Measurements from ENCODE around the gene RMRP. TPM values are rescaled to one million over a fixed set of nuclear protein-coding genes. Genes with fewer than 3 reads are reported as not detected.

Gene RMRP
- total and polyA plus RNA-seq, 11 donors: 118 to 18,741 (median 5,656) TPM

DNA sequence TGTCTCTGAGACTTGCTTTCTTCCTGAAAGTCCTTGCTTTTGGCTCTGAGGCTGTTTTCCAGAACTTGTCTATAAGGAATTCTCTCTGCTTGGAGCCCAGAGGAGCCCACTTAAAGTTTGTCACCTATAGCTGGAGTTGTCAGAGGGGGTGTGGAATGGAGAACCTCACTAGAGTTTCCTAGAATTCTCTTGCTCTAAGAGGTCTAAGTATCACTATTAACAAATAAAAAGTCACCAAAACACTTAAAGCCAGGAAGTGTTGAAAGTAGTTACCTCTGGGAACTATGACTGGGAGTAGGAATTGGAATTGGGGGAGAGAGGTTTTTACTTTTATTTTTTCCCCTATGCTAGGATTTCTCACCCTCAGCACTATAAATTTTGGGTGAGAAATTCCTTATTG lies 22.1 kb downstream of the RMRP start:
- TF ChIP-seq, protein P1, sequence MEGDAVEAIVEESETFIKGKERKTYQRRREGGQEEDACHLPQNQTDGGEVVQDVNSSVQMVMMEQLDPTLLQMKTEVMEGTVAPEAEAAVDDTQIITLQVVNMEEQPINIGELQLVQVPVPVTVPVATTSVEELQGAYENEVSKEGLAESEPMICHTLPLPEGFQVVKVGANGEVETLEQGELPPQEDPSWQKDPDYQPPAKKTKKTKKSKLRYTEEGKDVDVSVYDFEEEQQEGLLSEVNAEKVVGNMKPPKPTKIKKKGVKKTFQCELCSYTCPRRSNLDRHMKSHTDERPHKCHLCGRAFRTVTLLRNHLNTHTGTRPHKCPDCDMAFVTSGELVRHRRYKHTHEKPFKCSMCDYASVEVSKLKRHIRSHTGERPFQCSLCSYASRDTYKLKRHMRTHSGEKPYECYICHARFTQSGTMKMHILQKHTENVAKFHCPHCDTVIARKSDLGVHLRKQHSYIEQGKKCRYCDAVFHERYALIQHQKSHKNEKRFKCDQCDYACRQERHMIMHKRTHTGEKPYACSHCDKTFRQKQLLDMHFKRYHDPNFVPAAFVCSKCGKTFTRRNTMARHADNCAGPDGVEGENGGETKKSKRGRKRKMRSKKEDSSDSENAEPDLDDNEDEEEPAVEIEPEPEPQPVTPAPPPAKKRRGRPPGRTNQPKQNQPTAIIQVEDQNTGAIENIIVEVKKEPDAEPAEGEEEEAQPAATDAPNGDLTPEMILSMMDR (IDR thresholded peaks at IDR 0.05): no peak
- no peak for TF ChIP-seq POLR2A (IDR thresholded peaks at IDR 0.05)
- H3K4me1 ChIP-seq: peaks cover 0 to 58% (median 0%) of the 10 kb centered on the region in 12 donors
- no peak for ATAC-seq
- intact Hi-C loops (cut with DNase I): no loop called here
- H3K36me3 ChIP-seq: no peaks in the 10 kb centered on the region
- no peaks in the 10 kb centered on the region for H3K27me3 ChIP-seq
- peak overlapping the region in 1 of 12 donors; percentile 80 for H3K27ac ChIP-seq
- H3K4me3 ChIP-seq: no peak overlapping the region
- DNase-seq: no peak
- H3K9me3 ChIP-seq: no peaks in the 10 kb centered on the region

DNA sequence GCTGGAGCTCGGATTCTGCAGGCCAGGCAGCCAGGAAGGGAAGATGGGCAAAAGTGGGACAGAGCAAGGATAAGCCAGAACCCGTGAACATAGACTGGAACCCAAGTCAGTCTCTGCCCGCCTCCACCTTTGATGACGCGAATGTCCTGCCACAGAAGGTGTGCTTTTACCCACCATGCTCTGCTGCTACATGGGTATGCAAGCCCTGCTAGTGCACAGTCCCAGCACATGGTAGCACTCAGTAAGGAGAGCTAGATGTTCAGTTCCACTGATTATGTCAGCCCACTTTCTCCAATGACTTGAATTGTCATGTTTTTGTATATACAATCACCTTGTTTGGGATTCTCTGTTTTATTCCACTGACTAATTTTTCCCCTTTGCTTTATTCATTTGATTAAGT lies 28.2 kb downstream of the RMRP start:
- no peaks in the 10 kb centered on the region for H3K9me3 ChIP-seq
- no peak for TF ChIP-seq POLR2A (IDR thresholded peaks at IDR 0.05)
- TF ChIP-seq, protein P1 (IDR thresholded peaks at IDR 0.05): no peak
- no peak overlapping the region for H3K27ac ChIP-seq
- peaks cover 0 to 4% (median 0%) of the 10 kb centered on the region in 12 donors for H3K4me1 ChIP-seq
- WGBS, 4 donors: 84 to 92% (median 90%) methylated on average over 5 of the region's 5 CpGs
- no peak for ATAC-seq
- no peaks in the 10 kb centered on the region for H3K27me3 ChIP-seq
- intact Hi-C loops (cut with DNase I): no loop called here
- no peak overlapping the region for H3K4me3 ChIP-seq
- H3K36me3 ChIP-seq: no peaks in the 10 kb centered on the region
- no peak for DNase-seq

DNA sequence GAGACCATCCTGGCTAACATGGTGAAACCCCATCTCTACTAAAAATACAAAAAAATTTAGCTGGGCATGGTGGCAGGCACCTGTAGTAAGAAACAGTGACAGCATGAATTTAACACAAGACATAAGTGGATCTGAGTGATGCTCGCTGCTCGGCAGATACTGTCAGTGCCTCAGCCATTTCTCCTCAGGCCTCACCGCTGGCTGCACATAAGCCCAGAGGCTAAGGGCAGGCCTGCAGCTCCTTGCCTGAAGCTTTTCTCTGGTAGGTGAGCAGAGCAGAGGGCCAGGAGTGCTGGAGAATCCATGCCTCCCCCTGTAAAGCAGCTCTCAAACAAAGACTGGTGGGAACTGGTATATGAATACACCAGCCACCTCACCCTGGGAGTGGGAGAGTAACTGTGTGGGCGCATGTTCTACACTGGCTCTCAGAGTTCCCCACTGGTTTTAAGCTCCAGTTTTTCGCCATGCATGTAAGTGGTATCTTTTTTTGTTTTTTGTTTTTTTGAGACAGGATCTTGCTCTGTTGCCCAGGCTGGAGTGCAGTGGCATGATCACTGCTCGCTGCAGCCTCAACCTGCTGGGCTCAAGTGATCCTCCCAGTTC lies 29.3 kb downstream of the RMRP start:
- WGBS, 4 donors: 94 to 95% (median 94%) methylated on average over 6 of the region's 6 CpGs
- no peak overlapping the region for H3K27ac ChIP-seq
- intact Hi-C loops (cut with DNase I): no loop called here
- DNase-seq (no peak), ATAC-seq (no peak)
- no peaks in the 10 kb centered on the region for H3K36me3 ChIP-seq
- no peaks in the 10 kb centered on the region for H3K27me3 ChIP-seq
- no peaks in the 10 kb centered on the region for H3K4me1 ChIP-seq
- H3K9me3 ChIP-seq: no peaks in the 10 kb centered on the region
- H3K4me3 ChIP-seq: no peak overlapping the region
- no peak for TF ChIP-seq POLR2A (IDR thresholded peaks at IDR 0.05)
- TF ChIP-seq, protein P1 (IDR thresholded peaks at IDR 0.05): no peak

DNA sequence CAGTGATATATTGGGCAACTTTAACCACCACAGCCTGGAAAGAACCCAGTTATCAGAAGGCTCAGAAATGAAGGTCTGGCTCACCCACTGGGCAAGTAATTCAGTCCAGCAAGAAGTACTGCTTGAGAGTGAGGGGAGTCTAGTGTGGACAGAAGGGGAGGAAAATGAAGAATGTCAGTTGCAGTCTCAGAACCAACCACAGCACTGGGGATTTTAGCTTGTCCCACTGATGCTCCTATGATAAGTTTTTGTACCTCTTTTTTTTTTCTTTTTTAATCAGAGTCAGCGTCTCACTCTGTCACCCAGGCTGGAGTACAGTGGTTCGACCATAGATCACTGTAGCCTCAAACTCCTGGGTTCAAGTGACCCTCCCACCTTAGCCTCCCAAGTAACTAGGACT lies 30.2 kb downstream of the RMRP start:
- intact Hi-C loops (cut with DNase I): no loop called here
- no peak overlapping the region for H3K27ac ChIP-seq
- H3K27me3 ChIP-seq: no peaks in the 10 kb centered on the region
- H3K4me1 ChIP-seq: no peaks in the 10 kb centered on the region
- WGBS, 4 donors: 86 to 99% (median 93%) methylated on average over 2 of the region's 2 CpGs
- H3K4me3 ChIP-seq: no peak overlapping the region
- no peak for TF ChIP-seq POLR2A (IDR thresholded peaks at IDR 0.05)
- TF ChIP-seq, protein P1 (IDR thresholded peaks at IDR 0.05): no peak
- no peaks in the 10 kb centered on the region for H3K36me3 ChIP-seq
- ATAC-seq (no peak), DNase-seq (no peak)
- H3K9me3 ChIP-seq: no peaks in the 10 kb centered on the region

Data from heart left ventricle (tissue), 16 donors.